ENCODE data around the gene RPRD1B.

Gene RPRD1B

GRCh38 chr20:38119446-38119845, 85.9 kb downstream of the RPRD1B start:
- TF ChIP-seq CTCF (IDR thresholded peaks at IDR 0.05), result no peak

GRCh38 chr20:38120625-38120988, 87.1 kb downstream of the RPRD1B start:
- no peak for TF ChIP-seq CTCF (IDR thresholded peaks at IDR 0.05)

GRCh38 chr20:38121741-38122140, 88.2 kb downstream of the RPRD1B start:
- TF ChIP-seq CTCF (IDR thresholded peaks at IDR 0.05), result no peak

GRCh38 chr20:38123021-38123587, 89.6 kb downstream of the RPRD1B start:
- TF ChIP-seq CTCF (IDR thresholded peaks at IDR 0.05), result no peak

- no peak for TF ChIP-seq CTCF (IDR thresholded peaks at IDR 0.05)
Observed at GRCh38 chr20:38125157-38126056, 91.9 kb downstream of the RPRD1B start.

- no peak for TF ChIP-seq CTCF (IDR thresholded peaks at IDR 0.05)
Observed at GRCh38 chr20:38126146-38126921, 92.8 kb downstream of the RPRD1B start.

GRCh38 chr20:38126932-38127621, 93.5 kb downstream of the RPRD1B start:
- TF ChIP-seq CTCF (IDR thresholded peaks at IDR 0.05), result no peak

Data from LNCAP (cell line).